ENCODE measurements around the gene RGS7. TPM values are rescaled to one million over a fixed set of nuclear protein-coding genes. Genes with fewer than 3 reads are reported as not detected.

Gene RGS7
- total RNA-seq, 4 donors from 2014 or later: not detected

GRCh38 chr1:241311056-241311746, 45.8 kb downstream of the RGS7 start:
- no peak for TF ChIP-seq POLR2A (IDR thresholded peaks at IDR 0.05)
- TF ChIP-seq, protein P1, sequence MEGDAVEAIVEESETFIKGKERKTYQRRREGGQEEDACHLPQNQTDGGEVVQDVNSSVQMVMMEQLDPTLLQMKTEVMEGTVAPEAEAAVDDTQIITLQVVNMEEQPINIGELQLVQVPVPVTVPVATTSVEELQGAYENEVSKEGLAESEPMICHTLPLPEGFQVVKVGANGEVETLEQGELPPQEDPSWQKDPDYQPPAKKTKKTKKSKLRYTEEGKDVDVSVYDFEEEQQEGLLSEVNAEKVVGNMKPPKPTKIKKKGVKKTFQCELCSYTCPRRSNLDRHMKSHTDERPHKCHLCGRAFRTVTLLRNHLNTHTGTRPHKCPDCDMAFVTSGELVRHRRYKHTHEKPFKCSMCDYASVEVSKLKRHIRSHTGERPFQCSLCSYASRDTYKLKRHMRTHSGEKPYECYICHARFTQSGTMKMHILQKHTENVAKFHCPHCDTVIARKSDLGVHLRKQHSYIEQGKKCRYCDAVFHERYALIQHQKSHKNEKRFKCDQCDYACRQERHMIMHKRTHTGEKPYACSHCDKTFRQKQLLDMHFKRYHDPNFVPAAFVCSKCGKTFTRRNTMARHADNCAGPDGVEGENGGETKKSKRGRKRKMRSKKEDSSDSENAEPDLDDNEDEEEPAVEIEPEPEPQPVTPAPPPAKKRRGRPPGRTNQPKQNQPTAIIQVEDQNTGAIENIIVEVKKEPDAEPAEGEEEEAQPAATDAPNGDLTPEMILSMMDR (IDR thresholded peaks at IDR 0.05 in 4 of 5, conservative IDR thresholded peaks at IDR 0.05 in 1 of 5): no peak
- in situ Hi-C loops (cut with MboI; ENCODE audit: low sequenced_read_pairs in 4 of 4) (no loop called here), intact Hi-C loops (cut with DNase I; ENCODE audit: low total_unique reads) (no loop called here)
- H3K27me3 ChIP-seq: no peaks in the 10 kb centered on the region
- no peaks in the 10 kb centered on the region for H3K9me3 ChIP-seq
- no peak for DNase-seq
- no peaks in the 10 kb centered on the region for H3K36me3 ChIP-seq
- no peaks in the 10 kb centered on the region for H3K4me1 ChIP-seq
- H3K4me3 ChIP-seq: no peak overlapping the region
- no peak overlapping the region for H3K27ac ChIP-seq
- ATAC-seq: no peak

GRCh38 chr1:241310451-241310850, 46.6 kb downstream of the RGS7 start:
- Histone ChIP-seq H3K27me3 (no peaks in the 10 kb centered on the region), H3K9me3 (no peaks in the 10 kb centered on the region), H3K4me1 (no peaks in the 10 kb centered on the region), H3K4me3 (no peak overlapping the region), H3K27ac (no peak overlapping the region), H3K36me3 (no peaks in the 10 kb centered on the region)
- in situ Hi-C loops (cut with MboI; ENCODE audit: low sequenced_read_pairs in 4 of 4) (no loop called here), intact Hi-C loops (cut with DNase I; ENCODE audit: low total_unique reads) (no loop called here)
- ATAC-seq: no peak
- no peak for DNase-seq
- TF ChIP-seq POLR2A (IDR thresholded peaks at IDR 0.05): no peak
- TF ChIP-seq, protein P1 (IDR thresholded peaks at IDR 0.05 in 4 of 5, conservative IDR thresholded peaks at IDR 0.05 in 1 of 5): no peak

- DNase-seq (no peak), ATAC-seq (no peak)
- no peaks in the 10 kb centered on the region for H3K9me3 ChIP-seq
- no peaks in the 10 kb centered on the region for H3K36me3 ChIP-seq
- H3K27ac ChIP-seq: no peak overlapping the region
- TF ChIP-seq POLR2A (IDR thresholded peaks at IDR 0.05): no peak
- TF ChIP-seq, protein P1 (IDR thresholded peaks at IDR 0.05 in 4 of 5, conservative IDR thresholded peaks at IDR 0.05 in 1 of 5): no peak
- H3K27me3 ChIP-seq: no peaks in the 10 kb centered on the region
- in situ Hi-C loops (cut with MboI; ENCODE audit: low sequenced_read_pairs in 4 of 4): no loop called here
- intact Hi-C loops (cut with DNase I; ENCODE audit: low total_unique reads): no loop called here
- no peak overlapping the region for H3K4me3 ChIP-seq
- H3K4me1 ChIP-seq: no peaks in the 10 kb centered on the region
Measured at GRCh38 chr1:241309651-241310050, 47.4 kb downstream of the RGS7 start.

DNA sequence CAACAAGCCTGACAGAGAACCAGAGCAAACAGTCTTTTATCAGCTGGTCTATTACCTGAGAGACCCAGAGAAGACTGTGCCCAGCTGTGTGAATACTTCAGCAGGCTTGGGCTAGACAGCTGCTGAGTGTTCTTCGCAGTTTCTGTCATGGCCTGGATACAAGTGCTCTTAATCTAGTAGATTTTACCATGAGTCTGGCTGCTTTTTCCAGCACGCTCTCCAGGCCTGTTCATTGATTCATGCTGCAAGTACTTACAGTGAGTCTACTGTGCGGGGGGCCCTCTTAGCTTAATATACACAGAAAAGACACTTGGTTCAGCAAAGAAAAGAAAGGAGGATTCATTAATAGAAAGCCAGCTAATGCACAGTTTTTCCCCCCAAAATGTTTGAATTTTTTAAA, 48.5 kb downstream of the RGS7 start:
- DNase-seq: no peak
- ATAC-seq: no peak
- H3K27ac ChIP-seq: no peak overlapping the region
- H3K9me3 ChIP-seq: no peaks in the 10 kb centered on the region
- TF ChIP-seq, protein P1 (IDR thresholded peaks at IDR 0.05 in 4 of 5, conservative IDR thresholded peaks at IDR 0.05 in 1 of 5): no peak
- no peak for TF ChIP-seq POLR2A (IDR thresholded peaks at IDR 0.05)
- H3K36me3 ChIP-seq: no peaks in the 10 kb centered on the region
- no peak overlapping the region for H3K4me3 ChIP-seq
- intact Hi-C loops (cut with DNase I; ENCODE audit: low total_unique reads) (no loop called here), in situ Hi-C loops (cut with MboI; ENCODE audit: low sequenced_read_pairs in 4 of 4) (no loop called here)
- H3K27me3 ChIP-seq: no peaks in the 10 kb centered on the region
- H3K4me1 ChIP-seq: no peaks in the 10 kb centered on the region

DNA sequence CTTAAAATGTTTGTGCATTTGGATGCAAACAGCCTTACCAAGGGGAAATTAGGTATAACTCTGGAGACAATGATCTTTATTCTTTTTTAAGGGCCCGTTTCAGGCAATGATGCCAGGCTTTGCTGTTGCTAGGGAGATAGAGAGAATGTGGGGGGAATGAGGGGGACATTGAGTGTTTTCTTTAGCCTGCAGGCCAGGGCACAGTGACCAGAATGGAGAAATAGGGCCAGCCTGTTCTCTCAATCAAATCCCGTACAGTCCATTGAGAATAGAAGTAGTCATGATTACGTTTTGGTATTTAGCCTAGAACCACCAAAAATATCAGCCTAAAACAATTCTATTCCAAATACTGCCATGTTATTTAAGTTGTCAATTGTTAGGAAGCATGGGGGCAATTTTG, 49.0 kb downstream of the RGS7 start:
- intact Hi-C loops (cut with DNase I; ENCODE audit: low total_unique reads) (no loop called here), in situ Hi-C loops (cut with MboI; ENCODE audit: low sequenced_read_pairs in 4 of 4) (no loop called here)
- Histone ChIP-seq H3K36me3 (no peaks in the 10 kb centered on the region), H3K4me3 (no peak overlapping the region), H3K4me1 (no peaks in the 10 kb centered on the region), H3K27me3 (no peaks in the 10 kb centered on the region), H3K9me3 (no peaks in the 10 kb centered on the region), H3K27ac (no peak overlapping the region)
- TF ChIP-seq POLR2A (IDR thresholded peaks at IDR 0.05): no peak
- TF ChIP-seq, protein P1 (IDR thresholded peaks at IDR 0.05 in 4 of 5, conservative IDR thresholded peaks at IDR 0.05 in 1 of 5): no peak
- ATAC-seq (no peak), DNase-seq (no peak)
